Uterus (tissue), 4 donors: Measurements from ENCODE around the gene AKT1. TPM values are rescaled to one million over a fixed set of nuclear protein-coding genes. Genes with fewer than 3 reads are reported as not detected.

Experiments
- DNase-seq, 2 donors: peaks; one replicate each; pipeline ENCODE4 v3.0.0-alpha.2; 2019 to 2020
- H3K27ac ChIP-seq, 2 donors: fragments of 200-600 bp; sonication (generic); 1 replicate in 1 of 2; 2 replicates in 1 of 2; pipeline ENCODE4 v1.5.1; 2016 to 2018
- H3K27me3 ChIP-seq, 2 donors: fragments of 200-600 bp; sonication (generic); one replicate each; pipeline ENCODE4 v1.5.1; 2018 to 2019; ENCODE audit warnings: control low read depth in 1 of 2
- H3K36me3 ChIP-seq, 2 donors: fragments of 200-600 bp; sonication (generic); one replicate each; pipeline ENCODE4 v1.5.1; 2019; ENCODE audit warnings: control low read depth in 1 of 2
- H3K4me1 ChIP-seq, 2 donors: fragments of 200-600 bp; sonication (generic); one replicate each; pipeline ENCODE4 v1.5.1; 2018 to 2019; ENCODE audit warnings: control low read depth in 1 of 2
- H3K4me3 ChIP-seq, 2 donors: fragments of 200-600 bp; sonication (generic); 1 replicate in 1 of 2; 2 replicates in 1 of 2; pipeline ENCODE4 v1.5.1; 2018 to 2019; ENCODE audit warnings: mild to moderate bottlenecking in 1 of 2
- H3K9me3 ChIP-seq, 2 donors: fragments of 200-600 bp; sonication (generic); one replicate each; pipeline ENCODE4 v1.5.1; 2019; ENCODE audit warnings: control low read depth in 1 of 2
- POLR2A ChIP-seq, 2 donors: fragments of 450-650 bp; IDR thresholded peaks; one replicate each; pipeline ENCODE4 v1.6.1; 2016; ENCODE audit warnings: antibody characterized with exemption in 2 of 2, mild to moderate bottlenecking in 1 of 2, moderate library complexity in 1 of 2
- intact Hi-C: fragments of 100-400 bp; cut with DNase I; formaldehyde crosslinking; loops from one replicate; pipeline ENCODE4 v1.15.1; 2023; ENCODE audit warnings: low total_unique reads
- total RNA-seq, 4 donors: library from RNA; depleted of rRNA in 3 of 4; stranded (reverse); fragments of >200 nt in 3 of 4; gene quantifications; one replicate each; pipeline versions ENCODE4 v1.1.0 to v1.2.4, GENCODE V29; 2014 to 2023
- TF ChIP-seq, protein P1 (sequence below), 4 experiments: fragments of 200-600 bp in 2 of 4; fragments of 450-650 bp in 2 of 4; sonication (generic) in 2 of 4; IDR thresholded peaks; one replicate each; pipeline ENCODE4 v1.5.1; 2016 to 2019; ENCODE audit warnings: antibody characterized with exemption in 4 of 4, mild to moderate bottlenecking in 2 of 4, moderate library complexity in 1 of 4
- donor health status: DM: yes; HTN: yes; CAD: no.

AKT1 gene
- total RNA-seq, 4 donors from 2014 or later: 42.9 to 121 (median 101) TPM

DNA sequence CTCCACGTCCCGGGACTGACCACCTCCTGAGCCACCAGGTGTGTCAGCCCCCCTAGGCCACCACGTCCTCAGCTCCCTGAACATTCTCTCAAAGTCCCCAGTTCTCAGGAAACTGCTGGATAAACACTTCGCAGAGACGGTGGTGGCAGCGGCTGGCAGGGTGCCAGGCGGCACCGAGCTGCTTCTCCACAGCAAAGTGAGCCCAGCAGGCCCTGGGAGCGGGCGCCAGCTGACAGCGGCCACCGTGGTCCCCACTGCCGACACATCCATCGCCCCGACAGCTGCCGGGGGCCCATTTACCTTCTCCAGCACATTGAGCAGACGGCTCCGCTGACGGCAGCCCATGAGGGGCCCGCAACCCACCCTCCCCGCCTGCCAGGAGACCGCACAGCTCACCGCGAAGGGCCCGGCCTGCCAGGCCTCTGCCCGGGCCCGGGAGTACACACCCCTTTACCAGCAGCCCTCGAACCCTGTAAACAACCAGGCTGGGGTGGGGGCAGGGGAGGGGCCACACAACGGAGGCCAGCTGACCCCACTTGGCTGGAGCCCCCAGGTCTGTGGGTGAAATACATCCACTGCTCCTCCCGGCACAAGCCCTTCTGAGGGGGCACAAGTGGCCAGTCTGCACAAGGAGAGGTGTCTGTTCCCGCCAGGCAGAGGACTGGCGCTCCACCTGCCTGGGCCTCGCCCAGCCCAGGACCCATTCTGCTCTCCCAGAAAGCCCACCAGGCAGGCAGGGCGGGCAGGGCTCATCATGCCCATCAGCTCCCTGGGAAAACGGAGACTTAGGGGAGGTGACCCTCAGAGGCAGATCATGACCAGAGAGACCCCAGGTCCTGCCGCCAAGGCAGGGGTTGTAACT, 10.5 kb downstream of the AKT1 start:
- TF ChIP-seq, protein P1, sequence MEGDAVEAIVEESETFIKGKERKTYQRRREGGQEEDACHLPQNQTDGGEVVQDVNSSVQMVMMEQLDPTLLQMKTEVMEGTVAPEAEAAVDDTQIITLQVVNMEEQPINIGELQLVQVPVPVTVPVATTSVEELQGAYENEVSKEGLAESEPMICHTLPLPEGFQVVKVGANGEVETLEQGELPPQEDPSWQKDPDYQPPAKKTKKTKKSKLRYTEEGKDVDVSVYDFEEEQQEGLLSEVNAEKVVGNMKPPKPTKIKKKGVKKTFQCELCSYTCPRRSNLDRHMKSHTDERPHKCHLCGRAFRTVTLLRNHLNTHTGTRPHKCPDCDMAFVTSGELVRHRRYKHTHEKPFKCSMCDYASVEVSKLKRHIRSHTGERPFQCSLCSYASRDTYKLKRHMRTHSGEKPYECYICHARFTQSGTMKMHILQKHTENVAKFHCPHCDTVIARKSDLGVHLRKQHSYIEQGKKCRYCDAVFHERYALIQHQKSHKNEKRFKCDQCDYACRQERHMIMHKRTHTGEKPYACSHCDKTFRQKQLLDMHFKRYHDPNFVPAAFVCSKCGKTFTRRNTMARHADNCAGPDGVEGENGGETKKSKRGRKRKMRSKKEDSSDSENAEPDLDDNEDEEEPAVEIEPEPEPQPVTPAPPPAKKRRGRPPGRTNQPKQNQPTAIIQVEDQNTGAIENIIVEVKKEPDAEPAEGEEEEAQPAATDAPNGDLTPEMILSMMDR (IDR thresholded peaks at IDR 0.05): no peak
- TF ChIP-seq POLR2A (IDR thresholded peaks at IDR 0.05): no peak
- Histone ChIP-seq H3K9me3 (no peaks in the 10 kb centered on the region), H3K4me1 (no peaks in the 10 kb centered on the region), H3K36me3 (no peaks in the 10 kb centered on the region), H3K4me3 (no peak overlapping the region), H3K27me3 (no peaks in the 10 kb centered on the region), H3K27ac (no peak overlapping the region)
- DNase-seq: no peak
- intact Hi-C loops: loop anchor here (5.0 kb wide), 1 partner anchor 37 kb away; no protein-coding TSS in a partner anchor

DNA sequence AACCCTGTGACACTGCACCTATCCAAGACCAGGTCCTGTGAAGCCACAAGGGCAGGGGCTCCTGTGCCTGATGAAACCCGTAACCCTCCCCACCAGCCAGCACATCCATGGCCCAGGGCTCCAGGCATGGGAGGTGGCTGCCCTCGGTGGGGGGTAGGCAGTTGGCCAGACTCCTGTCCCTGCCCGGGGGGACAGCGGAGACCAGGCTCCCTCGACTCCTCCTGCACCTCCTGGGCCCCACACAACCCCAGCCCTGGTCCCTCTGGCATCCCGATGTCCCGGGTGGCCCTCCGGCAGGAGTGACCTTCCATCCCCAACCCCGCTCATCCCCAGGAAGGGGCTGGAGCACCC, 11.4 kb downstream of the AKT1 start:
- Histone ChIP-seq H3K4me1 (no peaks in the 10 kb centered on the region), H3K4me3 (no peak overlapping the region), H3K27me3 (no peaks in the 10 kb centered on the region), H3K9me3 (no peaks in the 10 kb centered on the region), H3K27ac (no peak overlapping the region), H3K36me3 (no peaks in the 10 kb centered on the region)
- no peak for TF ChIP-seq POLR2A (IDR thresholded peaks at IDR 0.05)
- TF ChIP-seq, protein P1 (IDR thresholded peaks at IDR 0.05): no peak
- DNase-seq: no peak
- intact Hi-C loops: no loop called here

- intact Hi-C loops: no loop called here
- no peak for DNase-seq
- H3K27me3 ChIP-seq: no peaks in the 10 kb centered on the region
- no peaks in the 10 kb centered on the region for H3K36me3 ChIP-seq
- H3K9me3 ChIP-seq: no peaks in the 10 kb centered on the region
- no peak overlapping the region for H3K4me3 ChIP-seq
- H3K4me1 ChIP-seq: no peaks in the 10 kb centered on the region
- no peak overlapping the region for H3K27ac ChIP-seq
- TF ChIP-seq, protein P1 (IDR thresholded peaks at IDR 0.05): no peak
- no peak for TF ChIP-seq POLR2A (IDR thresholded peaks at IDR 0.05)
Measured at GRCh38 chr14:104783484-104784217, 11.9 kb downstream of the AKT1 start.

GRCh38 chr14:104782808-104783139, 12.8 kb downstream of the AKT1 start:
- Histone ChIP-seq H3K4me1 (no peaks in the 10 kb centered on the region), H3K27ac (no peak overlapping the region), H3K4me3 (no peak overlapping the region), H3K27me3 (no peaks in the 10 kb centered on the region), H3K36me3 (no peaks in the 10 kb centered on the region), H3K9me3 (no peaks in the 10 kb centered on the region)
- DNase-seq: no peak
- intact Hi-C loops: no loop called here
- TF ChIP-seq POLR2A (IDR thresholded peaks at IDR 0.05): no peak
- TF ChIP-seq, protein P1 (IDR thresholded peaks at IDR 0.05): no peak
